A673 (cell line): ENCODE results near the gene PAPSS2.

Source experiments
- CTCF ChIP-seq: fragments of 300-800, 200-600 bp; sonication (generic); conservative IDR thresholded peaks from 2 replicates; pipeline ENCODE4 v1.5.1; 2017; ENCODE audit warnings: low read depth, mild to moderate bottlenecking, antibody characterized with exemption, low read length, moderate library complexity, mixed read lengths
- EZH2 ChIP-seq: fragments of 200-600 bp; sonication (generic); IDR thresholded peaks from 2 replicates; pipeline ENCODE4 v1.6.1; 2017; ENCODE audit warnings: borderline replicate concordance, low read depth, mild to moderate bottlenecking, mixed read lengths, antibody characterized with exemption, low read length; ENCODE audit not compliant: poor library complexity, severe bottlenecking

- TF ChIP-seq CTCF (no peak), EZH2 (no peak)
These were observed 29.5 kb upstream of the PAPSS2 start for GRCh38 chr10:87630171-87630570.
